Gastrocnemius medialis (tissue), 4 donors: Measurements from ENCODE around the gene SP4.

ENCODE experiments used
- CTCF ChIP-seq, 5 experiments: fragments of 450-650 bp in 3 of 5; fragments of 200-600 bp in 2 of 5; sonication (generic) in 2 of 5; IDR thresholded peaks in 4 of 5; conservative IDR thresholded peaks in 1 of 5; 1 replicate in 4 of 5; 2 replicates in 1 of 5; pipeline ENCODE4 v1.5.1; 2016 to 2019; ENCODE audit warnings: antibody characterized with exemption in 5 of 5, mild to moderate bottlenecking in 3 of 5, moderate library complexity in 3 of 5
- POLR2A ChIP-seq, 2 donors: fragments of 450-650 bp; IDR thresholded peaks; one replicate each; pipeline ENCODE4 v1.6.1; 2017; ENCODE audit warnings: antibody characterized with exemption in 2 of 2, mild to moderate bottlenecking in 2 of 2, moderate library complexity in 2 of 2

GRCh38 chr7:21450941-21451340 is 23.1 kb downstream of the SP4 start:
- TF ChIP-seq CTCF (IDR thresholded peaks at IDR 0.05 in 4 of 5, conservative IDR thresholded peaks at IDR 0.05 in 1 of 5) (no peak), POLR2A (IDR thresholded peaks at IDR 0.05) (no peak)
